Measurements from ENCODE around the gene GHRL.

Gene GHRL

GRCh38 chr3:10327592-10327991, 34.8 kb upstream of the GHRL start:
- no peak for DNase-seq (ENCODE audit: low read depth in 2 of 2)

GRCh38 chr3:10322352-10322710, 29.6 kb upstream of the GHRL start:
- DNase-seq (ENCODE audit: low read depth in 2 of 2), result no peak

- no peak for DNase-seq (ENCODE audit: low read depth in 2 of 2)
These were observed 29.0 kb upstream of the GHRL start for GRCh38 chr3:10321630-10322351.

- DNase-seq (ENCODE audit: low read depth in 2 of 2), result no peak
These were observed 27.6 kb upstream of the GHRL start for GRCh38 chr3:10320320-10320677.

- DNase-seq (ENCODE audit: low read depth in 2 of 2), result no peak
These were observed 27.1 kb upstream of the GHRL start for GRCh38 chr3:10319804-10320203.

- DNase-seq (ENCODE audit: low read depth in 2 of 2), result no peak
These were observed 26.5 kb upstream of the GHRL start for GRCh38 chr3:10319251-10319650.

- DNase-seq (ENCODE audit: low read depth in 2 of 2), result no peak
These were observed 25.2 kb upstream of the GHRL start for GRCh38 chr3:10317961-10318350.

GRCh38 chr3:10317311-10317960, 24.7 kb upstream of the GHRL start:
- no peak for DNase-seq (ENCODE audit: low read depth in 2 of 2)

GRCh38 chr3:10315771-10316344, 23.1 kb upstream of the GHRL start:
- no peak for DNase-seq (ENCODE audit: low read depth in 2 of 2)

GRCh38 chr3:10315101-10315500, 22.4 kb upstream of the GHRL start:
- DNase-seq (ENCODE audit: low read depth in 2 of 2), result no peak

- DNase-seq (ENCODE audit: low read depth in 2 of 2), result no peak
These were observed 20.1 kb upstream of the GHRL start for GRCh38 chr3:10312861-10313260.

- DNase-seq (ENCODE audit: low read depth in 2 of 2), result no peak
These were observed 19.6 kb upstream of the GHRL start for GRCh38 chr3:10312391-10312790.

- DNase-seq (ENCODE audit: low read depth in 2 of 2), result no peak
These were observed 19.0 kb upstream of the GHRL start for GRCh38 chr3:10311710-10312109.

- DNase-seq (ENCODE audit: low read depth in 2 of 2), result no peak
These were observed 17.8 kb upstream of the GHRL start for GRCh38 chr3:10310578-10310977.

- no peak for DNase-seq (ENCODE audit: low read depth in 2 of 2)
These were observed 17.0 kb upstream of the GHRL start for GRCh38 chr3:10309736-10310135.

GRCh38 chr3:10308678-10309077, 15.9 kb upstream of the GHRL start:
- no peak for DNase-seq (ENCODE audit: low read depth in 2 of 2)

- DNase-seq (ENCODE audit: low read depth in 2 of 2), result no peak
These were observed 13.4 kb upstream of the GHRL start for GRCh38 chr3:10306156-10306555.

GRCh38 chr3:10305331-10305902, 12.7 kb upstream of the GHRL start:
- DNase-seq (ENCODE audit: low read depth in 2 of 2), result no peak

- no peak for DNase-seq (ENCODE audit: low read depth in 2 of 2)
These were observed 12.2 kb upstream of the GHRL start for GRCh38 chr3:10304905-10305304.

- DNase-seq (ENCODE audit: low read depth in 2 of 2), result no peak
These were observed 11.0 kb upstream of the GHRL start for GRCh38 chr3:10303785-10304184.

- no peak for DNase-seq (ENCODE audit: low read depth in 2 of 2)
These were observed 10.4 kb upstream of the GHRL start for GRCh38 chr3:10303105-10303504.

- no peak for DNase-seq (ENCODE audit: low read depth in 2 of 2)
These were observed 7.3 kb upstream of the GHRL start for GRCh38 chr3:10300087-10300486.

- no peak for DNase-seq (ENCODE audit: low read depth in 2 of 2)
These were observed 6.9 kb upstream of the GHRL start for GRCh38 chr3:10299679-10300078.
